Adrenal gland (tissue), 5 donors: Measurements from ENCODE around the gene ELMO3.

Experiments used
- POLR2A ChIP-seq, 2 donors: fragments of 450-650 bp; IDR thresholded peaks; one replicate each; pipeline ENCODE4 v1.6.1; 2017; ENCODE audit warnings: antibody characterized with exemption in 2 of 2, mild to moderate bottlenecking in 2 of 2, moderate library complexity in 1 of 2
- TF ChIP-seq, protein P1 (sequence below), 6 experiments: fragments of 450-650 bp in 4 of 6; fragments of 200-600 bp in 2 of 6; sonication (generic) in 1 of 6; IDR thresholded peaks; 1 replicate in 5 of 6; 2 replicates in 1 of 6; pipeline versions ENCODE4 v1.5.1 to v1.8.0; 2016 to 2021; ENCODE audit warnings: antibody characterized with exemption in 6 of 6, mild to moderate bottlenecking in 2 of 6, moderate library complexity in 1 of 6
- donor health status: DM: no; HTN: no; CAD: no.

DNA sequence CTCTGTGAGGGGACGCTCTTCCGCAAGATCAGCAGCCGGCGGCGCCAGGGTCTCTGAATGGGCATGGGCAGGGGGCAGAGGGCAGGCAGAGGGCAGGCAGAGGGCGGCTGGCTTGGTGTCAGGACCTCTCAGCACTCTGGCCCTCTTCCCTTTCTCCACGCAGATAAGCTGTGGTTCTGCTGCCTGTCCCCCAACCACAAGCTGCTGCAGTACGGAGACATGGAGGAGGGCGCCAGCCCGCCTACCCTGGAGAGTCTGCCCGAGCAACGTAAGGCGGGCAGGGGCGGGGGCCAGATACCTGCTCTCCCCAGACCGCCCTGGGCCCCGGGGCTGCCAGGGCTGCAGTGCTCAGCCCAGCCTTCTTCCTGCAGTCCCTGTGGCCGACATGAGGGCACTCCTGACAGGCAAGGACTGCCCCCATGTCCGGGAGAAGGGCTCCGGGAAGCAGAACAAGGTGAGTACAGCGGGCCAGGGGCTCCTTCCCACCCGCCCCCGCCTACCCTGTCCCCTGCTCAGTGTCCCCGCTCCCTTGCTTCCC is 4.1 kb downstream of the ELMO3 start:
- TF ChIP-seq POLR2A (IDR thresholded peaks at IDR 0.05) = no peak
- TF ChIP-seq, protein P1, sequence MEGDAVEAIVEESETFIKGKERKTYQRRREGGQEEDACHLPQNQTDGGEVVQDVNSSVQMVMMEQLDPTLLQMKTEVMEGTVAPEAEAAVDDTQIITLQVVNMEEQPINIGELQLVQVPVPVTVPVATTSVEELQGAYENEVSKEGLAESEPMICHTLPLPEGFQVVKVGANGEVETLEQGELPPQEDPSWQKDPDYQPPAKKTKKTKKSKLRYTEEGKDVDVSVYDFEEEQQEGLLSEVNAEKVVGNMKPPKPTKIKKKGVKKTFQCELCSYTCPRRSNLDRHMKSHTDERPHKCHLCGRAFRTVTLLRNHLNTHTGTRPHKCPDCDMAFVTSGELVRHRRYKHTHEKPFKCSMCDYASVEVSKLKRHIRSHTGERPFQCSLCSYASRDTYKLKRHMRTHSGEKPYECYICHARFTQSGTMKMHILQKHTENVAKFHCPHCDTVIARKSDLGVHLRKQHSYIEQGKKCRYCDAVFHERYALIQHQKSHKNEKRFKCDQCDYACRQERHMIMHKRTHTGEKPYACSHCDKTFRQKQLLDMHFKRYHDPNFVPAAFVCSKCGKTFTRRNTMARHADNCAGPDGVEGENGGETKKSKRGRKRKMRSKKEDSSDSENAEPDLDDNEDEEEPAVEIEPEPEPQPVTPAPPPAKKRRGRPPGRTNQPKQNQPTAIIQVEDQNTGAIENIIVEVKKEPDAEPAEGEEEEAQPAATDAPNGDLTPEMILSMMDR (IDR thresholded peaks at IDR 0.05) = no peak
